ENCODE measurements around the gene ATXN10.

The ATXN10 gene

DNA sequence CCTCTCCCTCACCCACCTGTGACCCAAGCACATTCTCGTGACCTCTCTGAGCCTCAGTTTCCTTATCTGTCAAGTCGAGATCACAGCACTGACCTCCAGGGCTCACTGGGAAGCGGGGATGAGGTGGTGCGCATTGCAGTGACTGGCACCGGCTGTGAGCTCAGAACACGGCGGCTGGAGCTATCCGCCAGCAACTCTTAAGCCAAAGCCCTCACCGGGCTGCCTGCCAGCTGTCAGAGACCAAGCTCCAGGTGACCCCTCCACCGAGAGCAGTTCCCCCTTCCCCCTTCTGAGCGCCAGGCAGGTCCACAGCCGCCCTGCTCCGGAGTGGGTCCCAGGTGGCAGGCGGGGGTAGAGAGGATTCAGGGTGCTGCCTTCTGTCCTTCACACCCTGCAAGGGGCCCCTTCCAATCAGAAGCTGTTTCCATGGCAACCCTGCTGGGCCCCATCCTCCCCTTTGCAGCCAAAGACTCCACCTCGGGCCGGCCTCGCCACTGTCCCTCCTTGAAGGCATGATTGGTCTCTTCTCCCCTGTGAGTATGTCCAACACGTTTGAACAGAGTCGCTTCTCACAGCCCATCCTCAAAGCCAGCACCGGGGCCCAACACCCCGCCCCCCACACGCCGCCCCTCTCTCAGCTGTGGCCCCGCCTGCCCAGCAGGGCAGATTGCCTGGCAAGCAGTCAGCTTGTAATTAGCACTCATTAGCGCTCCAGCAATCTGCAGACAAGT lies 206.6 kb downstream of the ATXN10 start:
- Histone ChIP-seq H4K20me1 (ENCODE audit: control insufficient read depth, insufficient read depth, low read depth, low read length) (no peaks in the 10 kb centered on the region), H3K4me2 (ENCODE audit: low read length) (no peak overlapping the region), H3K27ac (ENCODE audit: low read depth, low read length) (no peak overlapping the region), H3F3A (ENCODE audit: control insufficient read depth, insufficient read depth) (no peaks in the 10 kb centered on the region), H3K9me2 (replicated peaks; ENCODE audit: control insufficient read depth, low read length) (no peaks in the 10 kb centered on the region), H3K27me3 (ENCODE audit: control insufficient read depth, low read length) (no peaks in the 10 kb centered on the region), H3K36me3 (ENCODE audit: control insufficient read depth, low read length) (no peaks in the 10 kb centered on the region), H3K9me3 (ENCODE audit: control insufficient read depth, insufficient read depth, low read length) (no peaks in the 10 kb centered on the region), H3K4me1 (ENCODE audit: control insufficient read depth, low read length) (no peaks in the 10 kb centered on the region), H3K4me3 (ENCODE audit: low read length) (no peak overlapping the region), H3K79me2 (ENCODE audit: control insufficient read depth, low read length) (no peaks in the 10 kb centered on the region)
- TF ChIP-seq EZH2phosphoT487 (IDR thresholded peaks at IDR 0.05; ENCODE audit: borderline replicate concordance, low read length), result no peak
- TF ChIP-seq, protein P1, sequence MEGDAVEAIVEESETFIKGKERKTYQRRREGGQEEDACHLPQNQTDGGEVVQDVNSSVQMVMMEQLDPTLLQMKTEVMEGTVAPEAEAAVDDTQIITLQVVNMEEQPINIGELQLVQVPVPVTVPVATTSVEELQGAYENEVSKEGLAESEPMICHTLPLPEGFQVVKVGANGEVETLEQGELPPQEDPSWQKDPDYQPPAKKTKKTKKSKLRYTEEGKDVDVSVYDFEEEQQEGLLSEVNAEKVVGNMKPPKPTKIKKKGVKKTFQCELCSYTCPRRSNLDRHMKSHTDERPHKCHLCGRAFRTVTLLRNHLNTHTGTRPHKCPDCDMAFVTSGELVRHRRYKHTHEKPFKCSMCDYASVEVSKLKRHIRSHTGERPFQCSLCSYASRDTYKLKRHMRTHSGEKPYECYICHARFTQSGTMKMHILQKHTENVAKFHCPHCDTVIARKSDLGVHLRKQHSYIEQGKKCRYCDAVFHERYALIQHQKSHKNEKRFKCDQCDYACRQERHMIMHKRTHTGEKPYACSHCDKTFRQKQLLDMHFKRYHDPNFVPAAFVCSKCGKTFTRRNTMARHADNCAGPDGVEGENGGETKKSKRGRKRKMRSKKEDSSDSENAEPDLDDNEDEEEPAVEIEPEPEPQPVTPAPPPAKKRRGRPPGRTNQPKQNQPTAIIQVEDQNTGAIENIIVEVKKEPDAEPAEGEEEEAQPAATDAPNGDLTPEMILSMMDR (IDR thresholded peaks at IDR 0.05; ENCODE audit: low read depth, low read length, poor library complexity, severe bottlenecking), result no peak

DNA sequence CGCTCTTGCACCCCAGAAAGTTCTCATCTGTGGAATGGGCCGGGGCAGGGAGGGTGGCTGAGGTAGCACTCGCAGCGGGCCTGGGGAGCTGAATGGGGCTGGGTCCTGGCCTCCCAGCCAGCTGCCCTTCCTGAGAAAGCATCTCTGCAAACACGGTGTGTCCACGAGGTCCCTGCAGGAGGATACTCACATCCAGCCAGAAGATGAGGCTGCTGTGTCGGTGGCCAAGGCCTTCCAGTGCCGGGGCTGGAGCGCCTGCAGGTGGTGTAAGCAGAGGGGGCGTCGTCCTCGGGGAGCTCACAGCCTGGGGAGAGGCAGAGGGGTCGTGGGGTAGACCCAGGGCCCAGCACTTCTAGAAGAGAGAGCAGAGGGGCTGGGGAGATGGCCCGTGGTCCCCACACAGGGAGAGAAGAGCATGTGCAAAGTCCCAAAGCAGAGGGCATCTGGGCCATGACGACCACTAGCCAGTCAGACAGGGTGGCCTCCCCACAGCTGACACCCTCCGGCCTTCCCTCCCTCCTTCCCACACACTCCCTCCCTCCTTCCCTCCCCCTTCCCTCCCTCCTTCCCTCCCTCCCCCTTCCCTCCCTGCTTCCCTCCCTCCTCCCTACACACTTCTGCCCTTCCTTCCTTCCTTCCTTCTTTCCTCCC lies 207.4 kb downstream of the ATXN10 start:
- Histone ChIP-seq H3K4me2 (ENCODE audit: low read length) (no peak overlapping the region), H3K79me2 (ENCODE audit: control insufficient read depth, low read length) (no peaks in the 10 kb centered on the region), H3K36me3 (ENCODE audit: control insufficient read depth, low read length) (no peaks in the 10 kb centered on the region), H3K27me3 (ENCODE audit: control insufficient read depth, low read length) (no peaks in the 10 kb centered on the region), H4K20me1 (ENCODE audit: control insufficient read depth, insufficient read depth, low read depth, low read length) (no peaks in the 10 kb centered on the region), H3K4me1 (ENCODE audit: control insufficient read depth, low read length) (no peaks in the 10 kb centered on the region), H3K9me3 (ENCODE audit: control insufficient read depth, insufficient read depth, low read length) (no peaks in the 10 kb centered on the region), H3K4me3 (ENCODE audit: low read length) (no peak overlapping the region), H3K27ac (ENCODE audit: low read depth, low read length) (no peak overlapping the region), H3F3A (ENCODE audit: control insufficient read depth, insufficient read depth) (no peaks in the 10 kb centered on the region), H3K9me2 (replicated peaks; ENCODE audit: control insufficient read depth, low read length) (no peaks in the 10 kb centered on the region)
- no peak for TF ChIP-seq EZH2phosphoT487 (IDR thresholded peaks at IDR 0.05; ENCODE audit: borderline replicate concordance, low read length)
- TF ChIP-seq, protein P1 (IDR thresholded peaks at IDR 0.05; ENCODE audit: low read depth, low read length, poor library complexity, severe bottlenecking), result no peak

DNA sequence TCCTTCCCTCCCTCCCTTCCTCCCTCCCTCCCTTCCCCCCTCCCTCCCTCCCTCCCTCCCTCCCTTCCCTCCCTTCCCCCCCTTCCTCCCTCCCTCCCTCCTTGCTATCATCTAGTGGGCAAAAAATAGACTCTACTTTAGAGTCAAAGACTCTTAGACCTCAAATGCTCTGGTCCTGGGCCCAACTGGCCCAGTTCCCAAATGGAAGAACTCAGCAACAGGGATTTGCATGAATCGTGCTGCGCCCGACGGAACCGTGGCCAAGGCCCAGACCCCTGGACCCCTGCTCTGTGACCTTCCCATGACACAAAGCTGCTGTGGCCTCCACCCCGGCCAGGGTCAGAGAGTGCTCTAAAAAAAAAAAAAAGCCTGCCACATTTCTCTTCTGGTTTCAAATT lies 207.9 kb downstream of the ATXN10 start:
- no peak overlapping the region for H3K27ac ChIP-seq (ENCODE audit: low read depth, low read length)
- H3K79me2 ChIP-seq (ENCODE audit: control insufficient read depth, low read length), result no peaks in the 10 kb centered on the region
- H3K9me2 ChIP-seq (replicated peaks; ENCODE audit: control insufficient read depth, low read length), result no peaks in the 10 kb centered on the region
- H3K4me1 ChIP-seq (ENCODE audit: control insufficient read depth, low read length), result no peaks in the 10 kb centered on the region
- H3K4me3 ChIP-seq (ENCODE audit: low read length), result no peak overlapping the region
- H3F3A ChIP-seq (ENCODE audit: control insufficient read depth, insufficient read depth), result no peaks in the 10 kb centered on the region
- H3K9me3 ChIP-seq (ENCODE audit: control insufficient read depth, insufficient read depth, low read length), result no peaks in the 10 kb centered on the region
- H3K27me3 ChIP-seq (ENCODE audit: control insufficient read depth, low read length), result no peaks in the 10 kb centered on the region
- TF ChIP-seq, protein P1 (IDR thresholded peaks at IDR 0.05; ENCODE audit: low read depth, low read length, poor library complexity, severe bottlenecking), result no peak
- TF ChIP-seq EZH2phosphoT487 (IDR thresholded peaks at IDR 0.05; ENCODE audit: borderline replicate concordance, low read length), result no peak
- no peaks in the 10 kb centered on the region for H3K36me3 ChIP-seq (ENCODE audit: control insufficient read depth, low read length)
- H4K20me1 ChIP-seq (ENCODE audit: control insufficient read depth, insufficient read depth, low read depth, low read length), result no peaks in the 10 kb centered on the region
- H3K4me2 ChIP-seq (ENCODE audit: low read length), result no peak overlapping the region

All from DOHH2 (cell line).